ENCODE results near the gene NPB.

The NPB gene

DNA sequence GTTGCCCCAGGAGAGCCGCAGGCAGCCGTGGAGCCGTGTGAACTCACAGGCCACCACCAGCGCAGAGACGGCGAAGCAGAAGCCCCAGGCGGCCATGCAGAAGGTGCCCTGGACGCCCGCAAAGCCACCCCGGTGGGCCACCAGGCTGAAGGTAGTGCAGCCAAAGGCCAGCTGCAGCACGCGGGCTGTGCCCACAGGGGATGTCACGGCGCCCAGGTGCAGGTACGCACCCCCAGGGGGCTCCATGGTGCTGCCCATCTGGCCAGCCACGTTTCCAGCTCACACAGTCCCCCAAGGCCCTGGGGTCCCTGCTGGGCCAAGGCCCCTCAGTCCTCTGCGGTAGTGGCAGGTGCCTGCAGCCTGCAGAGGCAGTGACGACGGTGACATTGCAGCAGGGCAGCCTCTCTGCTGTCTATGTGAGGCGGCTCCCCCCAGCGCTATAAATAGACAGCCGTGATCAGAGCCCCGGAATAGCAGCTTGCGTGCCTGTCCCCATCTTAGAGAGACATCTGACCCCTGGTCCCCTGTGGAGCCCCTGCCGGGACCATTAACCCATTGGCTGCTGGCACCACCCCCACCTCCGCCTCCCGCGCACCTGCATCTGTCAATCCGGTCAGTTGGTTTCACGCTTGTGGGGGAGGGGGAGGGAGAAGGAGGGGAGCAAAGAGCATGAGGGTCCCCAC is 39.6 kb downstream of the NPB start:
- peak; percentile 50 for DNase-seq (ENCODE audit: low spot score)

DNA sequence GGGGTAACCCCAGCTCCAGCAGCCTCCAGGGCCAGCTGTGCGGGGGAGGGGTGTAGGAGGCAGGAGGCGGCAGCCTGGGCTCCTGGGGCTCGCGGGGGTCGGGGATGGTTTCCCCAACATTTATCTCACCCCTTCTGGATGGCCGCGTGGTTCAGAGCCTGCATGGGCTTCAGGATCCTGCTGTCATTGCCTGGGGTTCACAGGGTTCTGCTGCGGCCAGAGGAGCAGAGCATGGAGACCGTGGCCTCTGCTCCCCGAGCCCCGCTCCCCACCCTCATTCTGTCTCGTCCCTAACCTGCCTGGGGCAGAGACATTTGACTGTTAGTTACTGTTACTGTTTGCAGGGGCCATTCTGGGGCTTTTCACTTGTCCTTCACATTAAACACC is 40.1 kb downstream of the NPB start:
- no peak for DNase-seq (ENCODE audit: low spot score)

DNA sequence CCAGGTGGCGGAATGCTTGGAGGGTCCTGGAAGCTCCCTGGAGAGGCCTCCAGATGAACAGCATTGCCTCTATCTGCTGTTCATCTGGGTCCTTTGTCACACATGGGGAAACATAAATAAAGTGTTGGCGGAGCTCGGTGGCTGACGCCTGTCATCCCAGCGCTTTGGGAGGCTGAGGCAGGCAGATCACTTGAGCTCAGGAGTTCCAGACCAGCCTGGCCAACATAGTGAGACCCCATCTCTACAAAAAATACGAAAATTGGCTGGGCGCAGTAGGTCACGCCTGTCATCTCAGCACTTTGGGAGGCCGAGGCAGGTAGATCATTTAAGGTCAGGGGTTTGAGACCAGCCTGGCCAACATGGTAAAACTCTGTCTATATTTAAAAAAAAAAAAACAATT is 42.8 kb downstream of the NPB start:
- DNase-seq (ENCODE audit: low spot score) = no peak

DNA sequence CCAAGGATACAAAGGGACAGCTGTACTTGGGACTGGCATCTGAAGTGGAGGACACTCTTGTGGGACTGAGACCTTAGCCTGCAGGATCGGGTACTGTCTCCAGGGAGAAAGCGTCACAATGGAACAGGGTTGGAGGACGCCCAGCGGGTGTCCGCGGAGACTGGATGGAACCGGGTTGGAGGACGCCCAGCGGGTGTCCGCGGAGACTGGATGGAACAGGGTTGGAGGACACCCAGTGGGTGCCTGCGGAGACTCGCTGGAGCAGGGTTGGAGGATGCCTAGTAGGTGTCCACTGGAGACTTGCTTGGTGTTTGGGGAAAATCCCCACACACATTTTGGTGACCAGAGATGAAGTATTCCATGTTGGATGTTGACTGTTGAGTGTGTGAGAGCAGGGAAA is 45.2 kb downstream of the NPB start, which contains the start of gene MYADML2:
Gene MYADML2 (minus strand): TSS at position 45 of the 400 bp plus-strand sequence. CDS start 5,492 bp downstream, outside the sequence.
- DNase-seq (ENCODE audit: low spot score) = no peak

DNA sequence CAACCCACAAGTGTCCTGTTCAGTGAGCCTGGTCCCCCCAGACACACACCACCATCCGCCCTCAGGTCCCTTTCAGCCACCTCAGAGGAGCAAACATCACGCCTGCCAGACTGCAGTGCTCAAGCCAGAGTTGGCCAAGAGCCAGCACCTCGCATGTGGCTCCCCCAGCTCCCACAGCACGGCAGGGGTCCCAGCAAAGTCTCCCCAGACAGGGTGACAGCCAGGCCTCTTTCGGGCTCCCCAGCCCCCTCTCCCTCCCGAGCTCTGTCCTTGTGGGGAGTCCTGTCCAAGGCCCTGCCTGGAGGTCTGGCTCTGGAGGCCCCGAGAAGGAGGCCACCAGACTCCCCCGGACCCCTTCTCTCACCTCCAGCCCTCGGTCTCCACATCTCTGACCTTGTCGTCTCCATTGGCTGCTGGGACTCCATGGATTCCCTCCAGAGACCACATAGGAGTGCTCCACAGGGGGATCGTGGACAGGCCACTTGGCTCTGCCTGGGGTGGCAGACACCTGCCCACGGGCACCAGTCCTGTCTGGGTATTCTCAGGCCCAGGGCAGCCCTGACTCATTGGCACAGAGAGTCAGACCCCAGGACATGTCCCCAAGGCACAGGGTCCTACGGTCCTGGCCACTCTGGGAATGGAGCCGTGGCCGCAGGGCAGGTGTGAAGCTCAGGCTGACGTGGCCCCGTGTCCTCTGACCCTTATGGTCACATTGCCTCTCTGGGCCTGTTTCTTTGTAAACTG is 46.8 kb downstream of the NPB start:
- no peak for DNase-seq (ENCODE audit: low spot score)

DNA sequence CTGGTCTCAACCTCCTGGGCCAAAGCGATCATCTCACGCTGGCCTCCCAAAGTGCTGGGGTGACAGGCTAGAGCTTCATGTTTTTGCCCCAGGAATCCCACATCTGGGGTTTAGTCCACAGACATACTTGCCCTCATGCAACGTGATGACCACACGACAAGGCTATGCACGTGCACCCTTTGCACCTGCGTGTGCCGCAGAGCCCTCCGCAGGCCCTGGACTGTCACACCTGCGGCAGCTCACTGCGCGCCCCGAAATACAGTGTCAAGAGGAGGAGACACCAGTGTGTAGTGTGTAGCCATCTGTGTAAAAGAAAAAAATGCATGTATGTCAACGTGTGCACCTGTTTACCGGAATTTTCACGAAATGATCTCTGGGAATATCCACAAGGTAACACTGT is 48.5 kb downstream of the NPB start:
- no peak for DNase-seq (ENCODE audit: low spot score)

DNA sequence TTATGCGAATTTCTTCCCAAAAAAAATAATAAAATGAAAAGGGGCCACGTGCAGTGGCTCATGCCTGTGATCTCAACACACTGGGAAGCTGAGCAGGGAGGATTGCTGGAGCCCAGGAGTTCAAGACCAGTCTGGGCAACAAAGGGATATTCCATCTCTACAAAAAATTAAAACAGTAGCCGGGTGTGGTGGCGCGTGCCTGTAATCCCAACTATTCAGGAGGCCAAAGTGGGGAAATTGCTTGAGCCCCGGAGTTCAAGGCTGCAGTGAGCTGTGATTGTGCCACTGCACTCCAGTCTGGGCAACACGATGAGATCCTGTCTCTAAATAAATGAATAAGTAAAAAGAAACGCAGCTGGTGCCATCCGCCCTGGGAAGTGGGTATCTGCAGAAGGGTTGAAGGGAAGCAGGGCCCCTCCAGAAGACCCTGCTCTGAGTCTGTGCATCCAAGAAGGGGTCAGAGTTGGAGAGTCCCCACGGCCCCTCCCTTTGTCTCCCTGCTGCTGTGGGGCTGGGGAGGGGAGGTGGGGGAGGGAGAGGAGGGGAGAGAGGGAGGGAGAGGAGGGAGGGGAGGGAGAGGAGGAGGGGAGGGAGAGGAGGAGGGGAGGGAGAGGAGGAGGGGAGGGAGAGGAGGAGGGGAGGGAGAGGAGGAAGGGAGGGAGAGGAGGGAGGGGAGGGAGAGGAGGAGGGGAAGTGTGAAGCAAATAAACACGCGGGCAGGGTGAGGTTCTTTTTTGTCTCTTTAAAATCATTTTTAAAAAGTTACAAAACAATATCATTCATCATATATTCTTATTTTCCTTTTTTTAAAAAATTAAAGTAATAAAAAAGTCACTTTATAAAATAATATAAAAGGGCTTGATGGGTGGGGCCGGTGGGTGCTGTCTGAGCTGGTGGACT is 50.0 kb downstream of the NPB start:
- no peak for DNase-seq (ENCODE audit: low spot score)
